Mammary epithelial cell (primary cell): ENCODE data around the gene ITGAX.

Experiments used
- CTCF ChIP-seq, 2 donors: IDR thresholded peaks in 1 of 2; conservative IDR thresholded peaks in 1 of 2; 2 replicates each; pipeline ENCODE4 v1.5.1; 2011 to 2012; ENCODE audit warnings: inconsistent platforms in 2 of 2, low read length in 2 of 2, mild to moderate bottlenecking in 2 of 2, control low read depth in 1 of 2, low read depth in 1 of 2; ENCODE audit not compliant: insufficient read depth in 1 of 2; ENCODE audit errors: extremely low read depth in 1 of 2
- EZH2 ChIP-seq: IDR thresholded peaks from 2 replicates; pipeline ENCODE4 v1.6.1; 2012; ENCODE audit warnings: low read length, inconsistent platforms, borderline replicate concordance

GRCh38 chr16:31344712-31345111 lies 10.3 kb upstream of the ITGAX start:
- TF ChIP-seq CTCF (conservative IDR thresholded peaks at IDR 0.05 in 1 of 2, IDR thresholded peaks at IDR 0.05 in 1 of 2; ENCODE audit: extremely low read depth in 1 of 2, insufficient read depth in 1 of 2, low read depth in 1 of 2, low read length in 2 of 2) (no peak), EZH2 (no peak)
